ENCODE measurements around the gene NRXN3. TPM values are rescaled to one million over a fixed set of nuclear protein-coding genes. Genes with fewer than 3 reads are reported as not detected.

The NRXN3 gene
- total RNA-seq, 4 donors from 2014 or later = 0.04 to 0.16 TPM; not detected in 2

DNA sequence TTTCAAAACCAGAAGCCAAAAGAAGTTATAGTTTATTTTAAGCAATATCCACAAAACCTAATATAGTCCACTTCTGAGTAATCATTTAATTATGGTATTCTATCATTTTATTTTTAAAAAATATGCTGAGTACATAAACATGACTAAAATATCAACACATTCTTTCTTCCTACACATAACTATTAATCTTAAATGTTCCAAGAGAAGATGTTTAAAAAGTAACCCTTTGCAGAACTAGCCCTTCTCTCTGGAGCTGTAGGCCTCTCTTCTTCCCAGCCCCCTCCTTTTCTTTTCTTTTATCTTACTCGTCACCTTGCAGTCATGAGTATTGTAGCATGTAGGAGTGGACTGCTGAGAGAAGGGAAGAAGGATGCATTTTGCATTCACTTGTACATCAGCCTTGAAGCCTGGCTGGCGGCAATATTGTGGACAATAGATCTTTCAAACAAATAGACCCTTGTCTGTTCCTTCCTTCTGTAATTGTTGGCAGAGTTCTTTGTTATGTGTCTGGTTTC is 941.9 kb downstream of the NRXN3 start:
- DNase-seq (no peak), ATAC-seq (no peak)
- intact Hi-C loops (cut with DNase I; ENCODE audit: low total_unique reads) (no loop called here), in situ Hi-C loops (cut with MboI; ENCODE audit: low sequenced_read_pairs in 4 of 4) (no loop called here)
- no peaks in the 10 kb centered on the region for H3K4me1 ChIP-seq
- H3K9me3 ChIP-seq = no peaks in the 10 kb centered on the region
- H3K36me3 ChIP-seq = no peaks in the 10 kb centered on the region
- H3K27me3 ChIP-seq = no peaks in the 10 kb centered on the region
- H3K27ac ChIP-seq = no peak overlapping the region
- no peak overlapping the region for H3K4me3 ChIP-seq
- TF ChIP-seq, protein P1, sequence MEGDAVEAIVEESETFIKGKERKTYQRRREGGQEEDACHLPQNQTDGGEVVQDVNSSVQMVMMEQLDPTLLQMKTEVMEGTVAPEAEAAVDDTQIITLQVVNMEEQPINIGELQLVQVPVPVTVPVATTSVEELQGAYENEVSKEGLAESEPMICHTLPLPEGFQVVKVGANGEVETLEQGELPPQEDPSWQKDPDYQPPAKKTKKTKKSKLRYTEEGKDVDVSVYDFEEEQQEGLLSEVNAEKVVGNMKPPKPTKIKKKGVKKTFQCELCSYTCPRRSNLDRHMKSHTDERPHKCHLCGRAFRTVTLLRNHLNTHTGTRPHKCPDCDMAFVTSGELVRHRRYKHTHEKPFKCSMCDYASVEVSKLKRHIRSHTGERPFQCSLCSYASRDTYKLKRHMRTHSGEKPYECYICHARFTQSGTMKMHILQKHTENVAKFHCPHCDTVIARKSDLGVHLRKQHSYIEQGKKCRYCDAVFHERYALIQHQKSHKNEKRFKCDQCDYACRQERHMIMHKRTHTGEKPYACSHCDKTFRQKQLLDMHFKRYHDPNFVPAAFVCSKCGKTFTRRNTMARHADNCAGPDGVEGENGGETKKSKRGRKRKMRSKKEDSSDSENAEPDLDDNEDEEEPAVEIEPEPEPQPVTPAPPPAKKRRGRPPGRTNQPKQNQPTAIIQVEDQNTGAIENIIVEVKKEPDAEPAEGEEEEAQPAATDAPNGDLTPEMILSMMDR (IDR thresholded peaks at IDR 0.05 in 4 of 5, conservative IDR thresholded peaks at IDR 0.05 in 1 of 5) = no peak
- TF ChIP-seq POLR2A (IDR thresholded peaks at IDR 0.05) = no peak

DNA sequence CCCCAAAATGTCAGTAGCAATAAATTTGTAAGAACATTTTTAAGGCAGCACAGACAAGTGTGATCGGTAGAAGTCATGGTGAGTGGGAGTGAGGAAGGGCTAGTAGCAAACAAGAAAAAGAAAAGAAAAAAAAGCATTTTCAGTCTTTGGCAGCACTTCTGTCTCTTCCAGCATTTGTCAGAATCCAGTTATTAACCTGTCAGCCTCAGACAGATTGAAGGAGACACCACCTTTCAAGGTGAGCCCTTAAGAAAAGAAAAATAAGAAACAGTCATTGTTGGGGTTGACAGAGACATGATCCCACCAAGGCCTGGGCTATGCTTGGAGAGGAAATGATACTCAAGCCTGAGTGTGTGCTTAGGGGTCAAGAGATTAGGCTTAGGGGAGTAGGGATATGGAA is 947.4 kb downstream of the NRXN3 start:
- TF ChIP-seq POLR2A (IDR thresholded peaks at IDR 0.05) = no peak
- TF ChIP-seq, protein P1 (IDR thresholded peaks at IDR 0.05 in 4 of 5, conservative IDR thresholded peaks at IDR 0.05 in 1 of 5) = no peak
- no peaks in the 10 kb centered on the region for H3K36me3 ChIP-seq
- no peaks in the 10 kb centered on the region for H3K27me3 ChIP-seq
- H3K27ac ChIP-seq = no peak overlapping the region
- intact Hi-C loops (cut with DNase I; ENCODE audit: low total_unique reads) = no loop called here
- H3K4me3 ChIP-seq = no peak overlapping the region
- H3K4me1 ChIP-seq = no peaks in the 10 kb centered on the region
- in situ Hi-C loops (cut with MboI; ENCODE audit: low sequenced_read_pairs in 4 of 4) = no loop called here
- H3K9me3 ChIP-seq = no peaks in the 10 kb centered on the region
- ATAC-seq (no peak), DNase-seq (no peak)

DNA sequence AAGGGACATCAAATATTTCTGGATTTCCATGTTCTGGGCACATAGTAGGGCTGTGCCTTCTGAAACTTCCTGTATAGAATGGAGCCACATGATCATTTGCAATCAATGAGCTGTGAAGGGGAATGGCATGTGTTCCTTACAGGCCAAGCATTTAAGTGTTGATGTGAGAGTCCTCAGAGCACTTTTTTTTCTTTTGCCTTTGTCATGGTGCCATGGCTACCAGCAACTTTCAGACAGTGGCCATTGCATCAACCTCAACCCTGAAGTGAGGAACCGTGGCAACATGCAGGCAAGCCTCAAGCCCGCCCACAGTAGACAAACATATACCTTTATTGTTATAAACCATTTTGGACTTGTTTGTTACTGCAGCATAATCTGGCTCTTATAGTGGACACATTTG is 948.1 kb downstream of the NRXN3 start:
- Histone ChIP-seq H3K27me3 (no peaks in the 10 kb centered on the region), H3K27ac (no peak overlapping the region), H3K4me3 (no peak overlapping the region), H3K9me3 (no peaks in the 10 kb centered on the region), H3K4me1 (no peaks in the 10 kb centered on the region), H3K36me3 (no peaks in the 10 kb centered on the region)
- intact Hi-C loops (cut with DNase I; ENCODE audit: low total_unique reads) (no loop called here), in situ Hi-C loops (cut with MboI; ENCODE audit: low sequenced_read_pairs in 4 of 4) (no loop called here)
- ATAC-seq (no peak), DNase-seq (no peak)
- TF ChIP-seq, protein P1 (IDR thresholded peaks at IDR 0.05 in 4 of 5, conservative IDR thresholded peaks at IDR 0.05 in 1 of 5) = no peak
- TF ChIP-seq POLR2A (IDR thresholded peaks at IDR 0.05) = no peak

DNA sequence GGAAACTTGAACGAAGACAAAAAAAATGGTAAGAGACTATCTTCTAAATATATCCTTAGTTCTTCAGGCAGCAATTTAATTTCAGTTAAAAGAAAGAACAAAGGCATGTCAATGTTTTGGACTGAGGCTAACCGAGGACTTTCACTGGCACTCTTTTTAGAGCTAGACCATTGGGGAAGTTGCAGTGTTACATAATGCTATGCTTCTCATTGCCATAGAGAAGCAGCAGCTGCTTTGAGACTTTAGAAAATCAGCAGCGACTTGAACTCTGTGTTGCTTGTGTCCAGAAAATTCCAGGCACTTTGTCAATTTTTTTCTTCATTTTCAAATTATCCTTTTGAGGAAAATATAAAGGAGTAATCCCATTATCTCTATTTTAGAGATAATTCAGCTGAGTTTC is 964.2 kb downstream of the NRXN3 start:
- no peaks in the 10 kb centered on the region for H3K9me3 ChIP-seq
- TF ChIP-seq, protein P1 (IDR thresholded peaks at IDR 0.05 in 4 of 5, conservative IDR thresholded peaks at IDR 0.05 in 1 of 5) = no peak
- no peak for TF ChIP-seq POLR2A (IDR thresholded peaks at IDR 0.05)
- DNase-seq = no peak
- H3K4me3 ChIP-seq = no peak overlapping the region
- ATAC-seq = no peak
- no peaks in the 10 kb centered on the region for H3K4me1 ChIP-seq
- no peaks in the 10 kb centered on the region for H3K27me3 ChIP-seq
- H3K36me3 ChIP-seq = no peaks in the 10 kb centered on the region
- intact Hi-C loops (cut with DNase I; ENCODE audit: low total_unique reads) (no loop called here), in situ Hi-C loops (cut with MboI; ENCODE audit: low sequenced_read_pairs in 4 of 4) (no loop called here)
- no peak overlapping the region for H3K27ac ChIP-seq
